ENCODE measurements around the gene AFG1L. TPM values are rescaled to one million over a fixed set of nuclear protein-coding genes. Genes with fewer than 3 reads are reported as not detected.

AFG1L gene
- total and polyA plus RNA-seq, 4 donors, result 2.7 to 2.8 (median 2.7) TPM

- WGBS, result 58% methylated on average over 2 of the region's 2 CpGs
- H3K4me1 ChIP-seq (ENCODE audit: control insufficient read depth in 4 of 4, insufficient read depth in 4 of 4, low read length in 3 of 4), result no peaks in the 10 kb centered on the region
- DNase-seq (ENCODE audit: low spot score), result no peak
- peaks cover 0 to 2% (median 0%) of the 10 kb centered on the region in 4 donors for H3K36me3 ChIP-seq (ENCODE audit: control insufficient read depth in 4 of 4, insufficient read depth in 3 of 4, low read depth in 1 of 4, low read length in 3 of 4)
- H3K27ac ChIP-seq (ENCODE audit: low read depth in 1 of 2, low read length in 2 of 2), result no peak overlapping the region
- TF ChIP-seq FOXA1 (IDR thresholded peaks at IDR 0.05), result no peak
- TF ChIP-seq NR2F2 (IDR thresholded peaks at IDR 0.05), result no peak
- no peak overlapping the region for H3K9ac ChIP-seq (ENCODE audit: low read depth in 1 of 2, low read length in 2 of 2)
- H3K27me3 ChIP-seq (ENCODE audit: control insufficient read depth in 4 of 4, insufficient read depth in 4 of 4, low read length in 3 of 4), result no peaks in the 10 kb centered on the region
- H3K9me3 ChIP-seq (ENCODE audit: control insufficient read depth in 4 of 4, low read length in 3 of 4), result no peaks in the 10 kb centered on the region
- H3K4me3 ChIP-seq (ENCODE audit: low read depth in 1 of 3, low read length in 3 of 3), result no peak overlapping the region
These were observed 46.5 kb downstream of the AFG1L start for GRCh38 chr6:108341372-108341771.

GRCh38 chr6:108343894-108344293, 49.0 kb downstream of the AFG1L start:
- Histone ChIP-seq H3K27me3 (ENCODE audit: control insufficient read depth in 4 of 4, insufficient read depth in 4 of 4, low read length in 3 of 4) (no peaks in the 10 kb centered on the region), H3K9ac (ENCODE audit: low read depth in 1 of 2, low read length in 2 of 2) (no peak overlapping the region), H3K27ac (ENCODE audit: low read depth in 1 of 2, low read length in 2 of 2) (no peak overlapping the region), H3K4me3 (ENCODE audit: low read depth in 1 of 3, low read length in 3 of 3) (no peak overlapping the region), H3K9me3 (ENCODE audit: control insufficient read depth in 4 of 4, low read length in 3 of 4) (no peaks in the 10 kb centered on the region), H3K4me1 (ENCODE audit: control insufficient read depth in 4 of 4, insufficient read depth in 4 of 4, low read length in 3 of 4) (no peaks in the 10 kb centered on the region), H3K36me3 (ENCODE audit: control insufficient read depth in 4 of 4, insufficient read depth in 3 of 4, low read depth in 1 of 4, low read length in 3 of 4) (peaks cover 0 to 2% (median 0%) of the 10 kb centered on the region in 4 donors)
- 97% methylated on average over 5 of the region's 5 CpGs for WGBS
- no peak for DNase-seq (ENCODE audit: low spot score)
- TF ChIP-seq EGR1 (IDR thresholded peaks at IDR 0.05; ENCODE audit: low read depth in 2 of 2) (no peak), FOXA1 (IDR thresholded peaks at IDR 0.05) (no peak), RAD21 (IDR thresholded peaks at IDR 0.05) (no peak)

GRCh38 chr6:108348655-108349349, 53.9 kb downstream of the AFG1L start:
- Histone ChIP-seq H3K9ac (ENCODE audit: low read depth in 1 of 2, low read length in 2 of 2) (no peak overlapping the region), H3K9me3 (ENCODE audit: control insufficient read depth in 4 of 4, low read length in 3 of 4) (no peaks in the 10 kb centered on the region), H3K4me3 (ENCODE audit: low read depth in 1 of 3, low read length in 3 of 3) (no peak overlapping the region), H3K4me1 (ENCODE audit: control insufficient read depth in 4 of 4, insufficient read depth in 4 of 4, low read length in 3 of 4) (peaks cover 0 to 2% (median 0%) of the 10 kb centered on the region in 4 donors), H3K36me3 (ENCODE audit: control insufficient read depth in 4 of 4, insufficient read depth in 3 of 4, low read depth in 1 of 4, low read length in 3 of 4) (peaks cover 0 to 2% (median 0%) of the 10 kb centered on the region in 4 donors), H3K27ac (ENCODE audit: low read depth in 1 of 2, low read length in 2 of 2) (no peak overlapping the region), H3K27me3 (ENCODE audit: control insufficient read depth in 4 of 4, insufficient read depth in 4 of 4, low read length in 3 of 4) (no peaks in the 10 kb centered on the region)
- no peak for DNase-seq (ENCODE audit: low spot score)
- 90% methylated on average over 5 of the region's 5 CpGs for WGBS
- TF ChIP-seq FOXA2 (IDR thresholded peaks at IDR 0.05), result no peak
- no peak for TF ChIP-seq CTCF (IDR thresholded peaks at IDR 0.05; ENCODE audit: low read depth, low read length, missing input control)
- TF ChIP-seq ZBTB33 (IDR thresholded peaks at IDR 0.05), result no peak
- TF ChIP-seq YY1 (IDR thresholded peaks at IDR 0.05), result no peak
- TF ChIP-seq GABPA (IDR thresholded peaks at IDR 0.05 in 1 of 2, conservative IDR thresholded peaks at IDR 0.05 in 1 of 2), result no peak
- no peak for TF ChIP-seq RXRA (IDR thresholded peaks at IDR 0.05)
- TF ChIP-seq NR2F2 (IDR thresholded peaks at IDR 0.05), result no peak
- no peak for TF ChIP-seq HNF4G (IDR thresholded peaks at IDR 0.05)
- no peak for TF ChIP-seq ATF3 (IDR thresholded peaks at IDR 0.05)
- no peak for TF ChIP-seq MAX (IDR thresholded peaks at IDR 0.05)
- no peak for TF ChIP-seq HNF4A (conservative IDR thresholded peaks at IDR 0.05)
- TF ChIP-seq TAF1 (conservative IDR thresholded peaks at IDR 0.05), result no peak

Data from liver (tissue), 9 donors.